Chondrocyte (in vitro differentiated cells): ENCODE measurements around the gene GRB7. TPM values are rescaled to one million over a fixed set of nuclear protein-coding genes. Genes with fewer than 3 reads are reported as not detected.

Experiments used
- DNase-seq: peaks from one replicate; pipeline ENCODE4 v3.0.0; 2021; ENCODE audit warnings: mixed read lengths, low spot score
- H3K27ac Mint-ChIP-seq: one replicate; pipeline ENCODE4 v1.8.0; 2021; ENCODE audit warnings: mild to moderate bottlenecking, moderate library complexity, mixed read lengths; ENCODE audit not compliant: unreplicated experiment
- H3K27me3 Mint-ChIP-seq: 2 replicates; pipeline ENCODE4 v1.8.0; 2021; ENCODE audit warnings: low read depth, mixed read lengths
- H3K36me3 Mint-ChIP-seq: 2 replicates; pipeline ENCODE4 v1.8.0; 2021; ENCODE audit warnings: low read depth, mixed read lengths
- H3K4me1 Mint-ChIP-seq: 2 replicates; pipeline ENCODE4 v1.8.0; 2021; ENCODE audit warnings: low read depth, mild to moderate bottlenecking, mixed read lengths
- H3K4me3 Mint-ChIP-seq: one replicate; pipeline ENCODE4 v1.8.0; 2021; ENCODE audit warnings: mild to moderate bottlenecking, moderate library complexity, mixed read lengths; ENCODE audit not compliant: unreplicated experiment
- H3K9me3 Mint-ChIP-seq: 2 replicates; pipeline ENCODE4 v1.8.0; 2021; ENCODE audit warnings: low read depth, mixed read lengths
- CTCF ChIP-seq: fragments of 200-600 bp; sonication (generic); IDR thresholded peaks from 2 replicates; pipeline ENCODE4 v1.5.0; 2021; ENCODE audit warnings: antibody characterized with exemption, mild to moderate bottlenecking, moderate library complexity
- total RNA-seq: library from RNA; stranded (reverse); gene quantifications from 3 replicates; pipeline ENCODE4 v1.2.1, GENCODE V29; 2021

Gene GRB7
- total RNA-seq, 1 donor from 2014 or later, result not detected

- no peaks in the 10 kb centered on the region for H3K27me3 Mint-ChIP-seq
- H3K4me1 Mint-ChIP-seq, result no peaks in the 10 kb centered on the region
- H3K4me3 Mint-ChIP-seq, result no peak overlapping the region
- TF ChIP-seq CTCF, result no peak
- no peak for DNase-seq
- no peaks in the 10 kb centered on the region for H3K9me3 Mint-ChIP-seq
- H3K27ac Mint-ChIP-seq, result no peak overlapping the region
- H3K36me3 Mint-ChIP-seq, result peaks cover 28% of the 10 kb centered on the region
These were observed 21.5 kb upstream of the GRB7 start for GRCh38 chr17:39716073-39716818.

- H3K4me3 Mint-ChIP-seq, result no peak overlapping the region
- H3K27ac Mint-ChIP-seq, result no peak overlapping the region
- DNase-seq, result no peak
- no peak for TF ChIP-seq CTCF
- no peaks in the 10 kb centered on the region for H3K9me3 Mint-ChIP-seq
- no peaks in the 10 kb centered on the region for H3K27me3 Mint-ChIP-seq
- peaks cover 28% of the 10 kb centered on the region for H3K36me3 Mint-ChIP-seq
- H3K4me1 Mint-ChIP-seq, result no peaks in the 10 kb centered on the region
These were observed 20.7 kb upstream of the GRB7 start for GRCh38 chr17:39716879-39717536.

- no peak for TF ChIP-seq CTCF
- H3K27ac Mint-ChIP-seq, result no peak overlapping the region
- no peaks in the 10 kb centered on the region for H3K9me3 Mint-ChIP-seq
- DNase-seq, result no peak
- no peaks in the 10 kb centered on the region for H3K27me3 Mint-ChIP-seq
- no peak overlapping the region for H3K4me3 Mint-ChIP-seq
- H3K36me3 Mint-ChIP-seq, result peaks cover 23% of the 10 kb centered on the region
- no peaks in the 10 kb centered on the region for H3K4me1 Mint-ChIP-seq
These were observed 20.1 kb upstream of the GRB7 start for GRCh38 chr17:39717660-39718059.

- Mint-ChIP-seq H3K27me3 (no peaks in the 10 kb centered on the region), H3K27ac (no peak overlapping the region), H3K9me3 (no peaks in the 10 kb centered on the region), H3K4me1 (no peaks in the 10 kb centered on the region), H3K4me3 (no peak overlapping the region), H3K36me3 (peaks cover 27% of the 10 kb centered on the region)
- no peak for DNase-seq
- no peak for TF ChIP-seq CTCF
These were observed 18.0 kb upstream of the GRB7 start for GRCh38 chr17:39719563-39720355.

- Mint-ChIP-seq H3K27ac (no peak overlapping the region), H3K9me3 (no peaks in the 10 kb centered on the region), H3K4me3 (no peak overlapping the region), H3K36me3 (peaks cover 35% of the 10 kb centered on the region), H3K4me1 (no peaks in the 10 kb centered on the region), H3K27me3 (no peaks in the 10 kb centered on the region)
- no peak for DNase-seq
- TF ChIP-seq CTCF, result no peak
These were observed 15.6 kb upstream of the GRB7 start for GRCh38 chr17:39722104-39722503.
